PFSK-1 (cell line): ENCODE measurements around the gene FOXJ3.

ENCODE experiments used
- FOXP2 ChIP-seq: optimal IDR thresholded peaks from 2 replicates; pipeline ENCODE3; 2011; ENCODE audit warnings: borderline replicate concordance, control low read depth, inconsistent platforms; ENCODE audit not compliant: insufficient read depth; ENCODE audit errors: extremely low read length, extremely low read depth
- POLR2AphosphoS5 ChIP-seq: IDR thresholded peaks from 2 replicates; pipeline ENCODE4 v1.6.1; 2012; ENCODE audit warnings: low read depth, mild to moderate bottlenecking, control low read depth, low read length, moderate library complexity
- REST ChIP-seq, 2 experiments: IDR thresholded peaks; 2 replicates each; pipeline versions ENCODE4 v1.6.1 to v1.8.0; 2011 to 2012; ENCODE audit warnings: low read depth in 2 of 2, low read length in 2 of 2, control low read depth in 1 of 2, inconsistent platforms in 1 of 2, mild to moderate bottlenecking in 1 of 2, moderate library complexity in 1 of 2; ENCODE audit not compliant: insufficient read depth in 1 of 2
- SIN3A ChIP-seq: IDR thresholded peaks from 2 replicates; pipeline ENCODE4 v1.6.1; 2012; ENCODE audit warnings: mild to moderate bottlenecking, low read length, moderate library complexity, borderline replicate concordance; ENCODE audit not compliant: insufficient read depth
- TAF1 ChIP-seq: IDR thresholded peaks from 2 replicates; pipeline ENCODE4 v1.6.1; 2012; ENCODE audit warnings: low read length, control low read depth, borderline replicate concordance; ENCODE audit not compliant: insufficient read depth

FOXJ3 gene

GRCh38 chr1:42168763-42169162, 166.3 kb downstream of the FOXJ3 start:
- no peak for TF ChIP-seq FOXP2
- TF ChIP-seq POLR2AphosphoS5: no peak
- no peak for TF ChIP-seq SIN3A
- no peak for TF ChIP-seq REST (IDR thresholded peaks at IDR 0.05; ENCODE audit: insufficient read depth in 1 of 2, low read depth in 2 of 2, low read length in 2 of 2)
- TF ChIP-seq TAF1: no peak

- TF ChIP-seq REST (IDR thresholded peaks at IDR 0.05; ENCODE audit: insufficient read depth in 1 of 2, low read depth in 2 of 2, low read length in 2 of 2): no peak
- no peak for TF ChIP-seq POLR2AphosphoS5
- TF ChIP-seq SIN3A: no peak
- TF ChIP-seq TAF1: no peak
- TF ChIP-seq FOXP2: no peak
Observed at GRCh38 chr1:42168391-42168670, 166.7 kb downstream of the FOXJ3 start.

- TF ChIP-seq POLR2AphosphoS5: no peak
- TF ChIP-seq REST (IDR thresholded peaks at IDR 0.05; ENCODE audit: insufficient read depth in 1 of 2, low read depth in 2 of 2, low read length in 2 of 2): no peak
- TF ChIP-seq SIN3A: no peak
Observed at GRCh38 chr1:42167611-42168390, 167.2 kb downstream of the FOXJ3 start.

- no peak for TF ChIP-seq FOXP2
- no peak for TF ChIP-seq SIN3A
- no peak for TF ChIP-seq TAF1
- no peak for TF ChIP-seq REST (IDR thresholded peaks at IDR 0.05; ENCODE audit: insufficient read depth in 1 of 2, low read depth in 2 of 2, low read length in 2 of 2)
- no peak for TF ChIP-seq POLR2AphosphoS5
Observed at GRCh38 chr1:42165511-42166210, 169.4 kb downstream of the FOXJ3 start.
